Stomach smooth muscle (tissue), 2 donors: Measurements from ENCODE around the gene DMAC1.

ENCODE experiments used
- H3K27ac ChIP-seq: one replicate; pipeline ENCODE4 v1.7.0; 2013; ENCODE audit warnings: mild to moderate bottlenecking, low read length, inconsistent platforms
- H3K27me3 ChIP-seq, 2 donors: one replicate each; pipeline ENCODE4 v1.7.0; 2013; ENCODE audit warnings: low read length in 2 of 2; ENCODE audit not compliant: insufficient read depth in 2 of 2, control insufficient read depth in 1 of 2
- H3K36me3 ChIP-seq, 2 donors: one replicate each; pipeline ENCODE4 v1.7.0; 2013; ENCODE audit warnings: low read length in 2 of 2; ENCODE audit not compliant: control insufficient read depth in 2 of 2, insufficient read depth in 2 of 2
- H3K4me1 ChIP-seq: one replicate; pipeline ENCODE4 v1.7.0; 2013; ENCODE audit warnings: low read length; ENCODE audit not compliant: control insufficient read depth, insufficient read depth
- H3K4me3 ChIP-seq, 2 donors: one replicate each; pipeline ENCODE4 v1.7.0; 2013; ENCODE audit warnings: low read length in 2 of 2
- H3K9ac ChIP-seq, 2 donors: one replicate each; pipeline ENCODE4 v1.7.0; 2013; ENCODE audit warnings: low read length in 2 of 2, mild to moderate bottlenecking in 1 of 2
- H3K9me3 ChIP-seq, 2 donors: one replicate each; pipeline ENCODE4 v1.7.0; 2013; ENCODE audit warnings: low read length in 2 of 2; ENCODE audit not compliant: control insufficient read depth in 2 of 2
- donor health status: healthy.
- donor health status: Pancreatic carcinoma.

DMAC1 gene, protein sequence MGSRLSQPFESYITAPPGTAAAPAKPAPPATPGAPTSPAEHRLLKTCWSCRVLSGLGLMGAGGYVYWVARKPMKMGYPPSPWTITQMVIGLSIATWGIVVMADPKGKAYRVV

DNA sequence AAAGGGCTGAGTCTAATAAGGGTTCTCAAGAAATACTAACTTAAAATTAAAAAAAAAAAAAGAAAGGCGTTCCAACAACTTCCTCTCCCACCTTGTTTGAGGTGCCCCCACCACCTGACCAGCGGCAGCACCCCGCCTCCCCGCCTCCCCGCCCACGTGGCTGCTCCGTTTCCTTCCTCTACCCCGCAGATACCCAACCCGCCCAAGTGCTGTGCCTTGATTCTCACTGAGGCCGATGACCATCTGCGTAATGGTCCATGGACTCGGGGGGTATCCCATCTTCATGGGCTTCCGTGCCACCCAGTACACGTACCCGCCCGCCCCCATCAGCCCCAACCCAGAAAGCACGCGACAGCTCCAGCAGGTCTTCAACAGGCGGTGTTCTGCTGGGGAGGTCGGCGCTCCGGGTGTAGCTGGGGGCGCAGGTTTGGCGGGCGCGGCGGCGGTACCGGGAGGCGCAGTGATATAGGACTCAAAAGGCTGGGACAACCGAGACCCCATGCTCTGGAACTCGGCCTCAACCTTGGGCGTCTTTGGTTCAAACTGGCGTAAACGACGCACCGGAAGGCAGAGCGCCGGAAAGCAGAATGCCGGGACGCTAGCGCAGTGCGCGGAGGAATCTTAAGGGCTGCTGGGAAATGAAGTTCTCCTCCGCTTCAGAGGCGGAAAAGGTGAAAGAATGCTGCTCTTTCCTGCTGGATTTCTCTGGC is at the start of gene DMAC1:
TSS of gene DMAC1 (minus strand) at position 545 of the 710 bp plus-strand sequence. CDS start at position 501, 44 bp downstream.
- peaks cover 6% of the 10 kb centered on the region in 2 donors for H3K36me3 ChIP-seq
- H3K27ac ChIP-seq, result peak within 1 kb of the TSS; percentile 73
- H3K9ac ChIP-seq, result peak within 1 kb of the TSS; percentile 80 to 89
- peak within 1 kb of the TSS; percentile 61 to 84 for H3K4me3 ChIP-seq
- no peaks in the 10 kb centered on the region for H3K27me3 ChIP-seq
- no peaks in the 10 kb centered on the region for H3K9me3 ChIP-seq
- H3K4me1 ChIP-seq, result no peaks in the 10 kb centered on the region

DNA sequence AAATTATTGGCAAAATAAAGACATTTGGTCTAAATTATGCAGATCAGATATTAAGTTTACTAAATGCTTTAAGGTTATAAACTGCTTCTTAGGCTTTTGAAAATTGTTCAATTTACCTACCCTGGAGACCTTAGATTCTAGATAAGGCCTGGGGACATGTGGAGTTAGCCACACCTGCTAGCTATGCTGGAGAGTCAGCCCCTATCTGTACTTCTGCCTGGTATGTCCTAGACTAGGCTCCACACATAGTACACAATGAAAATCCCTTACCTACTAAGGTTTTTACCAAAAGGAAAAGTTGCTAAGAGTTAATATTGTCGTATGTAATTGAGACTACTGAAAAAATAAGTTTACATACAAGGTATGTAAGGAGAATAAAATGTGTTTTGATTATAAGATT is 49.8 kb upstream of the DMAC1 start:
- H3K4me3 ChIP-seq, result no peak overlapping the region
- H3K9me3 ChIP-seq, result no peaks in the 10 kb centered on the region
- H3K9ac ChIP-seq, result no peak overlapping the region
- no peaks in the 10 kb centered on the region for H3K27me3 ChIP-seq
- no peaks in the 10 kb centered on the region for H3K4me1 ChIP-seq
- H3K27ac ChIP-seq, result no peak overlapping the region
- no peaks in the 10 kb centered on the region for H3K36me3 ChIP-seq

DNA sequence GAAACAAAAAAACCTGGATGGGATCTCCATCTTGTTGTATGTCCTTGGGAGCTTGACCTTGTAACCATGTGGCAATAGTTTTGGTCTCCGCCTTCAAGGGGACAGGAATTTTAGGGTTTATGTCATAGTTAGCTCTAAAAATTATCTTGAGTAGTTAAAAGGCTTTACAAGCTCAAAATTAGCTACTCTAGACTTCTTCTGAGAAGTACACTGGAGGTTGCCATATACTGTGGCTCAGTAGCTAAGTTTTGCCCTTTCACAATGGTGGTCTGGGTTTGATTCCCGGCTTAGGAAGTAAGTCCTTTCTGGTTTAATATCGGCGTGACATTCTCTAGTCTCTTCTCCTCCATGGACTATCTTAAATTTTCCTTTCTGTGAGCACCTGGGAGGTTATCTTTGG is 48.9 kb upstream of the DMAC1 start:
- H3K9ac ChIP-seq, result no peak overlapping the region
- H3K36me3 ChIP-seq, result no peaks in the 10 kb centered on the region
- H3K27ac ChIP-seq, result no peak overlapping the region
- no peaks in the 10 kb centered on the region for H3K4me1 ChIP-seq
- no peak overlapping the region for H3K4me3 ChIP-seq
- no peaks in the 10 kb centered on the region for H3K27me3 ChIP-seq
- H3K9me3 ChIP-seq, result no peaks in the 10 kb centered on the region

DNA sequence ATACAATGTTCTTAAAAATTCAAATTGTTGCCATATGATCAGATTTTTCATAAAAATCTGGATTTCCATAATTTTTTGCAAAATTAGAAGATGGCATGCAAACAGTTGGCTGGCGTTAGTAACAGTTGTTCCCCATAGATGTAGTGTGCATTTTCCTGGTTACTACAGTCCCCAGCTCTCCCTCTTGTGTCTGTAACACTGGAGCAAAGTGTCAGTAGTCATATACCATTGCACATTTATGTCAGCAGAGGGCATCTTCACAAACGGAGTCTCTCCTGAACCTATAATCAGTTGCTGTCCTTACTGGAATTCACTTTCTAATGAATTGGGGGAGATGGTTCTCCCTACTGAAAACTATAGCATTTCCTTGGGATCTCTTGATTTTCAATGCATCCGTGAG is 44.7 kb upstream of the DMAC1 start:
- Histone ChIP-seq H3K9ac (no peak overlapping the region), H3K9me3 (no peaks in the 10 kb centered on the region), H3K27me3 (no peaks in the 10 kb centered on the region), H3K4me1 (no peaks in the 10 kb centered on the region), H3K36me3 (no peaks in the 10 kb centered on the region), H3K4me3 (no peak overlapping the region), H3K27ac (no peak overlapping the region)

DNA sequence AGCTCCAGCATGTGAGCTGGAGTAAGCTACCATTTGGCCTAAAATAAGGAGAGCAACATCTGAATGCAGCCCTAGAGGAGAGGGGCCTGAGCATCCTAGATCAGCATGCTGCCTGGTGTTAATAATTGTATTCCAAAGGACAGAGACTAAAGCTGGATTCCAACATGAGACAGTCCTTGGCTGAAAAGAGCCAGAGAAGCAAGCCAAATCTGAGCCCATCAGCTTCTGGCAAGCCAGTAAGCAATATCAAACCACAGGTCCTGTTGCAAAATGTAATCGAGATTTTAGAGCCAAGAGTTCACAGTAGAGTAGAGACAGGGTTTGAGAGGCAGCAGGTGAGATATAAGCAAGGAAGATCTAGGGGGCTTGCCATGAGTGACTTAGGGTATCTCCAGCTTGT is 42.3 kb upstream of the DMAC1 start:
- Histone ChIP-seq H3K9ac (no peak overlapping the region), H3K4me3 (no peak overlapping the region), H3K4me1 (no peaks in the 10 kb centered on the region), H3K36me3 (no peaks in the 10 kb centered on the region), H3K9me3 (no peaks in the 10 kb centered on the region), H3K27me3 (no peaks in the 10 kb centered on the region), H3K27ac (no peak overlapping the region)

DNA sequence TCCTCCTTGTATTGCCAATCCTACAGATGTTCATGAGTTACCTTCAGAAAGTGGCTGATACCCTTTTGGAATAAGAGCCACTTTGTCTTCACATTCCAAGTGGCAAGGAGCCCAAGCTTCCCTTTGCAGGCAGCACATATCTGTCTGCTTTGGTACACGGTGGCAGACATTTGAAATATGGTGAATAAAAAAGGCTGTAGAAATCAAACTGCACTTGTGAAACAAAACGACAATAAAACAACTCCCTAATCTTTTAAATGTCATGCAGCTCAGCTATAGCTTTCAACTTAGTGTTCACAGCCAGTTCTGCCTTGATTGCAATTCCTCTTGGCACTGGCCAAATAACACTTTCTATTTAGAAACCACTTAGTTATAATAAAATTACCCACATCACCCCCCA is 35.0 kb upstream of the DMAC1 start:
- H3K27ac ChIP-seq, result no peak overlapping the region
- no peaks in the 10 kb centered on the region for H3K36me3 ChIP-seq
- H3K4me3 ChIP-seq, result no peak overlapping the region
- H3K9me3 ChIP-seq, result no peaks in the 10 kb centered on the region
- no peak overlapping the region for H3K9ac ChIP-seq
- H3K27me3 ChIP-seq, result no peaks in the 10 kb centered on the region
- no peaks in the 10 kb centered on the region for H3K4me1 ChIP-seq

DNA sequence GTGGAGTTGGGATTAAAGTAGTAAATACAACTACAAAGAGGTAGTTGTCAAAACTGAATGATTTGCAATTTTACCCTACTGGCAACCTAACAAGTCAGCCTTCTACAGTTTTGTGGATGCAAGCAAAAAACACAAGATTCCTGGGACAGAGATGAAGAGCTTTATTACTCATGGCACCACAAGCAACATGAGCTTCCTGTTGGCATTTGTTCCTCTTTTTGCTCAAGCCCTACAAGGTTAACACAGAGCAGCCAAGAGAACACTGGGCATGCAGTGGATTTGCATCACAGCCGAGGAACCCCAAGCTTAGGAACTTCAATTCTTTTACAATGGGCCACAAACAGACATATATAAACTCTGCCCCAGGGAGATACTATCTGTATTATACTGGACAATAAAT is 28.8 kb upstream of the DMAC1 start:
- no peaks in the 10 kb centered on the region for H3K27me3 ChIP-seq
- H3K9ac ChIP-seq, result no peak overlapping the region
- no peaks in the 10 kb centered on the region for H3K9me3 ChIP-seq
- H3K27ac ChIP-seq, result no peak overlapping the region
- H3K36me3 ChIP-seq, result no peaks in the 10 kb centered on the region
- H3K4me1 ChIP-seq, result no peaks in the 10 kb centered on the region
- H3K4me3 ChIP-seq, result no peak overlapping the region

DNA sequence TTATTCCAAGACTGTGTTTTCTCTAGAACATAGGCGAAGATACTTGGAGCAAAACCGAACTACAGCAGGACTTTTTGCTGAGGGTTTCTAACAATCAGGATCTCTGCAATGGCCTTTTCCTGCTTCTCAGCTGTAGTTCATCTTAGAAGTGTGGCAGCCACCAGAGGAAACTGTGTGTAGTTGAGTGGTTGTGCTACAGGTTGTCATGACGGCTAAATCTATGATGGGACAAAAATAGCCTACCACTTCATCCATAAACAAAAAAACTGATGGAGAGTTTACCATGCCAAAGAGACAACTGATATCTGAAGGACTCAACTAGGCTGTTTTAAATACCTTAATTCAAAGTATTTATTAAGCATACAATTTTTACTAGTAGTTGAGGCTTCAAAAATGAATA is 28.2 kb upstream of the DMAC1 start:
- Histone ChIP-seq H3K27me3 (no peaks in the 10 kb centered on the region), H3K9me3 (no peaks in the 10 kb centered on the region), H3K9ac (no peak overlapping the region), H3K36me3 (no peaks in the 10 kb centered on the region), H3K4me3 (no peak overlapping the region), H3K4me1 (no peaks in the 10 kb centered on the region), H3K27ac (no peak overlapping the region)

DNA sequence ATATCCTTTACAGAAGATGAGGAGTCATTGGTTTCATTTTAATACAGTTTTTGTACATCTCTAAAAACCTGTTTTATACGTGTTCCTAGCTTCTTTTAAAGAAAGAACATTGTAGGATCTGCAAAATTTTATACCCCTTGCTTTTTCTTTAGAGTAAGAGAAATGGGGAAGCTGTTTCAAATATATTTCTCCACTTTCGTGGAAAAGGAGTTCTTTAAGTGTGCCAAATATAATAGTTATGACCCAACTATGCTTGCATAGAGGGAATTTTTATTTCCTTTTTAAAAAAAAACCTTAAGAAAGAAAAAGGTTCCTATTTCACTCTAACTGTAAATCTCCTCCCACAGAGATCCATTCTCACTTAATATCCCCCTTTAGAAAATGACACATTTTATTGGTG is 27.5 kb upstream of the DMAC1 start:
- Histone ChIP-seq H3K27me3 (no peaks in the 10 kb centered on the region), H3K27ac (no peak overlapping the region), H3K9me3 (no peaks in the 10 kb centered on the region), H3K9ac (no peak overlapping the region), H3K36me3 (no peaks in the 10 kb centered on the region), H3K4me1 (no peaks in the 10 kb centered on the region), H3K4me3 (no peak overlapping the region)

DNA sequence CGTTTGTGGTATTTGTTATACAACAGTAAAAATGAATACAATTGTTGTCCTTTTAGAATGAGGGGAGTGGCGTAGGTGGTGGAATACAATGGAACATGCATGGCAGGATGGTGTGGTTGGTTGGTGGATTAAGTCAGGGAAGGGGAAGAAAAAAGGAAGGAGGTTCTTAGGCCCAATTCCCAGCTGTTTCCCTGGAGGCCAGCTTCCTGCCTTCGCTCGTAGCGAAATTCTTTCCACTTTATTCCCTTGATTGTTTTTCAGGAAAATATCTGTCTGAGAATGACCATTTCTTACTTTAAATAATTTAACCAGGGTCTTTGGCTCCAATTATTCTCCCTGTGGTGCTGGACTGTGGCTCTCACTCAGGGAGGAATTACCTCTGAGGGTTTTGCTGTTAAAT is 24.1 kb upstream of the DMAC1 start:
- no peak overlapping the region for H3K4me3 ChIP-seq

DNA sequence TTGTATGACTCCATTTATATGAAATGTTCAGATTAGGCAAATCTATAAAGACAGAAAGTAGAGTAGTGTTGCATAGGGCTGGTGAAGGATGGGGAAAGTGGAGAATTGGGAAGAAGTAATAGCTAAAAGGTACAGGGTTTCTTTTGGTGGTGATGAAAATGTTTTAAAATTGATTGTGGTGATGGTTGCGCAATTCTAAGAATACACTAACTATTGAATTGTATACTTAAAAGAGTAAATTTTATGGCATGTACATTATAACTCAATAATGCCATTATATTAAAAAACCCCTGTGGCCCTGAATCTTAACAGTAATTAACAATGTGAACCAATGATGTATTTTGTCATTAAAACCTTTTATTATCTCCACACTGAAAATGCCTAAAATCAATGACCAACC is 20.4 kb upstream of the DMAC1 start:
- Histone ChIP-seq H3K4me3 (no peak overlapping the region), H3K27ac (no peak overlapping the region), H3K4me1 (no peaks in the 10 kb centered on the region), H3K9ac (no peak overlapping the region), H3K9me3 (no peaks in the 10 kb centered on the region), H3K36me3 (no peaks in the 10 kb centered on the region), H3K27me3 (no peaks in the 10 kb centered on the region)

More for the DNA sequence above, 24.1 kb upstream of the DMAC1 start:
- no peaks in the 10 kb centered on the region for H3K36me3 ChIP-seq
- no peaks in the 10 kb centered on the region for H3K27me3 ChIP-seq
- no peaks in the 10 kb centered on the region for H3K9me3 ChIP-seq
- H3K4me1 ChIP-seq, result no peaks in the 10 kb centered on the region
- H3K27ac ChIP-seq, result no peak overlapping the region
- no peak overlapping the region for H3K9ac ChIP-seq
